ENCODE data around the gene MTMR2. TPM values are rescaled to one million over a fixed set of nuclear protein-coding genes. Genes with fewer than 3 reads are reported as not detected.
A peak's percentile ranks its signal among the peaks of the same experiment; 100 is the strongest.
"Not testable (repeated sequence)": the region's sequence is repeated elsewhere in the genome, so short reads cannot be mapped to it uniquely, and the experiment has no call there.

The MTMR2 gene
- total and polyA plus RNA-seq, 3 donors from 2014 or later = 49.9 to 70.7 (median 55.5) TPM

DNA sequence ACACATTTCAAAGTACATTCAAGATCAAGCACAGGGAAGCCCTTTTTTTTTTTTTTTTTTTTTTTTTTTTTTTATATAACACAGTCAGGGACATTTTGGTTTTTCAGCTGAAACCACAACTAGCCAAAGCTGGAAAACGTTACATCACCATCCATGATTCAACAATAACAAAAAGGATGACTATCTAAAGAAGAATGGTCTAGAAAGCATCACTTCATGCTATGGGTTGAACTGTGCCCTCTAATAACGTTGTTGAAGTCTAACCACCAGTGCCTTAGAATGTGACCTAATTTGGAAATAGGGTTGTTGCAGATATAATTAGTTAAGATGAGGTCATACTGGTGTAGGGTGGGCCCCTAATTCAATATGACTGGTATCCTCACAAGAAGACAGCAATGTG is 46.6 kb downstream of the MTMR2 start:
- intact Hi-C loops (cut with DNase I; ENCODE audit: low total_unique reads) = no loop called here
- DNase-seq = no peak
- H3K27ac ChIP-seq = no peak overlapping the region
- no peak for TF ChIP-seq CTCF (IDR thresholded peaks at IDR 0.05)
- no peak for TF ChIP-seq POLR2A (IDR thresholded peaks at IDR 0.05)
- no peaks in the 10 kb centered on the region for H3K27me3 ChIP-seq
- 92 to 96% methylated on average over 2 of the region's 2 CpGs for WGBS, 2 donors
- H3K4me1 ChIP-seq = no peaks in the 10 kb centered on the region
- H3K4me3 ChIP-seq = no peak overlapping the region
- no peaks in the 10 kb centered on the region for H3K36me3 ChIP-seq (ENCODE audit: low read depth, missing control alignments)
- H3K9me3 ChIP-seq = no peaks in the 10 kb centered on the region

DNA sequence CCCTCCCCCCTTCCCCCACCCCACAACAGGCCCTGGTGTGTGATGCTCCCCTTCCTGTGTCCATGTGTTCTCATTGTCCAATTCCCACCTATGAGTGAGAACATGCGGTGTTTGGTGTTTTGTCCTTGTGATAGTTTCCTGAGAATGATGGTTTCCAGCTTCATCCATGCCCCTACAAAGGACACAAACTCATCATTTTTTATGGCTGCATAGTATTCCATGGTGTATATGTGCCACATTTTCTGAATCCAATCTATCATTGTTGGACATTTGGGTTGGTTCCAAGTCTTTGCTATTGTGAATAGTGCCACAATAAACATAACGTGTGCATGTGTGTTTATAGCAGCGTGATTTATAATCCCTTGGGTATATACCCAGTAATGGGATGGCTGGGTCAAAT is 53.0 kb downstream of the MTMR2 start:
- H3K27ac ChIP-seq; H3K27me3 ChIP-seq; H3K4me3 ChIP-seq; DNase-seq; H3K4me1 ChIP-seq; H3K36me3 ChIP-seq (ENCODE audit: low read depth, missing control alignments); H3K9me3 ChIP-seq; intact Hi-C loops (cut with DNase I; ENCODE audit: low total_unique reads): not testable (repeated sequence)
- WGBS, 2 donors = 94 to 100% methylated on average over 3 of the region's 3 CpGs

DNA sequence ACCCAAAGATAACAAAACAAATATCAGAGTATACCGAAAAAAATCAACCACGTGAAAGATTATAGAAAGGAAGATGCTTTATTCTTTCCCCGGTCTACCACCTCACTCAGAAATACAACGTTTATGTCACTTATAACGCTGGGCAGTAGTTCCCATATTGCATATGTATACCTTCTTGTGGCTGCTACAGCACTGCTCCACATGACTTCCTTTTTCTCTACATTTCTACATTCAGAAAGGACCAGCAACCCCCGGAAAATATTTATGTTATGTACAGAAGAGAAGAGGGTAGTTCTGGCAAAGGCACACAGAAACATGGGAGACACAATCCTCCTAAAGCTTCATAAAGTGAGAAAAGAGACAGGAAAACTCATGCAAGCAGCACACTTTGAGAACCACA is 56.8 kb downstream of the MTMR2 start:
- H3K27ac ChIP-seq = no peak overlapping the region
- H3K36me3 ChIP-seq (ENCODE audit: low read depth, missing control alignments) = no peaks in the 10 kb centered on the region
- DNase-seq = no peak
- TF ChIP-seq POLR2A (IDR thresholded peaks at IDR 0.05) = no peak
- no peak for TF ChIP-seq CTCF (IDR thresholded peaks at IDR 0.05)
- no peaks in the 10 kb centered on the region for H3K27me3 ChIP-seq
- 88 to 91% methylated on average over 6 of the region's 6 CpGs for WGBS, 2 donors
- H3K4me3 ChIP-seq = no peak overlapping the region
- intact Hi-C loops (cut with DNase I; ENCODE audit: low total_unique reads) = no loop called here
- no peaks in the 10 kb centered on the region for H3K4me1 ChIP-seq
- H3K9me3 ChIP-seq = no peaks in the 10 kb centered on the region

DNA sequence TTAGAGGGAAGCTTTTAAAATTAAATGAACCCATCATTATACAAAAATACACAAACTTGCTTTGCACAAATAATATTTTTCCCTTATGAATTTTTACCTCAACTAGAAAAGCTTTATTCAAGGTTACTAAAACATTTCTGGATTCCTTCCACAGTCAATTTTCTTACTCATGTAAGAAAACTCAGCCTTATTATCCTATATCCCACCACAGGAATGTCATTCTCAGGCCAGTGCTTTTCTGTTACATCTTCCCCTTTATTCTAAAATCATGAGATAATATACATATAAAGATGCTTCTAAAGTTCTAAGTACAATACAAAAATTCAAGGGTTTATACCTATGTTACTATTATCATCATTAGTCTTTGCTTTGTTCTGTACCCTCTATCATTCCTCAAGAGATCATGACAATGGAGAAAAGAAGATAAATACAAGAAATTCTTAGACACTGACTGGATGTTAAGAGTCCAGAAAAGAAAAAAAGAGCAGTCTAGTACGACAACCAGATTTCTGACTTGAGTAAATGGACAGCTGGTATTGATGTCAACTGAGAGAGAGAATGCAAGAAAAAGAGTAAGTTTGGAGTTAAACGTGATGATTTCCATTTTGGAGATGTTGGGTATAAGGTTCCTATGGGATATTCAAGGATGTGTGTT is 60.3 kb downstream of the MTMR2 start:
- 92 to 96% methylated on average over 2 of the region's 2 CpGs for WGBS, 2 donors
- intact Hi-C loops (cut with DNase I; ENCODE audit: low total_unique reads) = no loop called here
- Histone ChIP-seq H3K36me3 (ENCODE audit: low read depth, missing control alignments) (no peaks in the 10 kb centered on the region), H3K27me3 (no peaks in the 10 kb centered on the region), H3K9me3 (no peaks in the 10 kb centered on the region), H3K4me3 (no peak overlapping the region), H3K4me1 (peaks cover 3% of the 10 kb centered on the region), H3K27ac (no peak overlapping the region)
- TF ChIP-seq CTCF (IDR thresholded peaks at IDR 0.05) (no peak), POLR2A (IDR thresholded peaks at IDR 0.05) (no peak)
- no peak for DNase-seq

DNA sequence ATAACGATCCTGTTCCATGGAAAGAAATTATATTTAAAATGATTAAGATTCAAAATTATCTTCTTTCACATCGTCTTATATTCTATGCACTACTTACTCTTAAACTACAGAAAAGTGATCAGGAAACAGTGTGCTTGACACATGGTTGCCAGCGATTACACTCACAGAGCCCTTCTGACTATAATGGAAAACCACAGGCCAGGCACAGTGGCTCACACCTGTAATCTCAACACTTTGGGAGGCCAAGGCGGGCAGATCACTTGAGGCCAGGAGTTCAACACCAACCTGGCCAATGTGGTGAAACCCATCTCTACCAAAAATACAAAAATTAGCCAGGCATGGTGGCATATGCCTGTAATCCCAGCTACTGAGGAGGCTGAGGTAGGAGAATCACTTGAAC is 63.9 kb downstream of the MTMR2 start:
- WGBS, 2 donors = 95 to 96% methylated on average over 4 of the region's 4 CpGs
- H3K27me3 ChIP-seq; H3K4me3 ChIP-seq; DNase-seq; H3K9me3 ChIP-seq; intact Hi-C loops (cut with DNase I; ENCODE audit: low total_unique reads); H3K4me1 ChIP-seq; H3K36me3 ChIP-seq (ENCODE audit: low read depth, missing control alignments): not testable (repeated sequence)
- H3K27ac ChIP-seq = peak overlapping the region in 1 of 2 donors; percentile 12

GRCh38 chr11:95854362-95854761 is 69.5 kb downstream of the MTMR2 start:
- H3K27ac ChIP-seq; H3K4me3 ChIP-seq; intact Hi-C loops (cut with DNase I; ENCODE audit: low total_unique reads); H3K27me3 ChIP-seq; H3K36me3 ChIP-seq (ENCODE audit: low read depth, missing control alignments); H3K9me3 ChIP-seq: not testable (repeated sequence)
- WGBS, 2 donors = 63 to 67% methylated on average over 5 of the region's 5 CpGs
- DNase-seq = peak; percentile 63
- H3K4me1 ChIP-seq = peaks cover 10% of the 10 kb centered on the region
